ENCODE data around the gene SLC35B2. TPM values are rescaled to one million over a fixed set of nuclear protein-coding genes. Genes with fewer than 3 reads are reported as not detected.

The SLC35B2 gene
- total RNA-seq, 1 experiment from 2014 or later, result 28.9 TPM

- peak; percentile 56 for ATAC-seq
- DNase-seq (ENCODE audit: low spot score), result peak; percentile 77
- peaks cover 17% of the 10 kb centered on the region for H3K36me3 Mint-ChIP-seq
- POLR2A ChIA-PET, result interaction anchor here (0.6 to 1.8 kb wide), 6 partner anchors 9 to 468 kb away, joined by 3 to 21 read pairs (median 4); partner anchors contain the start of genes AARS2, HSP90AB1, SLC29A1 and VEGFA
- H3K4me3 Mint-ChIP-seq, result peak overlapping the region; percentile 78
- peak overlapping the region; percentile 74; the same call in 1 of the 2 replicates for H3K27ac Mint-ChIP-seq
- peaks cover 30% of the 10 kb centered on the region for H3K27me3 Mint-ChIP-seq (ENCODE audit: low read depth)
- H3K9me3 Mint-ChIP-seq, result no peaks in the 10 kb centered on the region
- CTCF ChIA-PET, result interaction anchor here (0.6 to 6.3 kb wide), 18 partner anchors 8 to 1489 kb away, joined by 3 to 174 read pairs (median 4); partner anchors contain the start of genes HSP90AB1, MYMX and SLC29A1
- peaks cover 44% of the 10 kb centered on the region for H3K4me1 Mint-ChIP-seq
- TF ChIP-seq PRDM15 (CRISPR knock-in tag; IDR thresholded peaks at IDR 0.05), result 0 out of 2 replicates have a peak, but pooled peaks have one; percentile 29
- peak; percentile 40; the same call in 1 of the 2 replicates for TF ChIP-seq SP1 (CRISPR knock-in tag; conservative IDR thresholded peaks at IDR 0.05)
- no peak for TF ChIP-seq ZNF317 (CRISPR knock-in tag; IDR thresholded peaks at IDR 0.05; ENCODE audit: borderline replicate concordance, low read depth)
- TF ChIP-seq IRF1 (CRISPR knock-in tag; IDR thresholded peaks at IDR 0.05), result peak; percentile 67; the same call in 1 of the 2 replicates
- TF ChIP-seq, protein P1, sequence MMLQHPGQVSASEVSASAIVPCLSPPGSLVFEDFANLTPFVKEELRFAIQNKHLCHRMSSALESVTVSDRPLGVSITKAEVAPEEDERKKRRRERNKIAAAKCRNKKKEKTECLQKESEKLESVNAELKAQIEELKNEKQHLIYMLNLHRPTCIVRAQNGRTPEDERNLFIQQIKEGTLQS (CRISPR knock-in tag; conservative IDR thresholded peaks at IDR 0.05), result no peak; the same call in 1 of the 2 replicates
- no peak for TF ChIP-seq ZNF423 (CRISPR knock-in tag; IDR thresholded peaks at IDR 0.05)
- TF ChIP-seq ERG (CRISPR knock-in tag; IDR thresholded peaks at IDR 0.05), result 0 out of 2 replicates have a peak, but pooled peaks have one; percentile 32
- TF ChIP-seq CTCF (IDR thresholded peaks at IDR 0.05), result peak; percentile 90
- TF ChIP-seq, protein P2, sequence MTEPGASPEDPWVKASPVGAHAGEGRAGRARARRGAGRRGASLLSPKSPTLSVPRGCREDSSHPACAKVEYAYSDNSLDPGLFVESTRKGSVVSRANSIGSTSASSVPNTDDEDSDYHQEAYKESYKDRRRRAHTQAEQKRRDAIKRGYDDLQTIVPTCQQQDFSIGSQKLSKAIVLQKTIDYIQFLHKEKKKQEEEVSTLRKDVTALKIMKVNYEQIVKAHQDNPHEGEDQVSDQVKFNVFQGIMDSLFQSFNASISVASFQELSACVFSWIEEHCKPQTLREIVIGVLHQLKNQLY (CRISPR knock-in tag; IDR thresholded peaks at IDR 0.05), result no peak
- peak; percentile 97 for TF ChIP-seq HMGXB4 (CRISPR knock-in tag; IDR thresholded peaks at IDR 0.05)
- TF ChIP-seq RORB (CRISPR knock-in tag; IDR thresholded peaks at IDR 0.05), result no peak
- TF ChIP-seq FOXP1 (CRISPR knock-in tag; IDR thresholded peaks at IDR 0.05; ENCODE audit: borderline replicate concordance), result no peak
- no peak for TF ChIP-seq NR3C1 (CRISPR knock-in tag; conservative IDR thresholded peaks at IDR 0.05; ENCODE audit: low read depth)
- no peak for TF ChIP-seq SMAD3 (CRISPR knock-in tag; IDR thresholded peaks at IDR 0.05; ENCODE audit: borderline replicate concordance)
- TF ChIP-seq EMX1 (CRISPR knock-in tag; IDR thresholded peaks at IDR 0.05), result peak; percentile 79
- TF ChIP-seq, protein P3, sequence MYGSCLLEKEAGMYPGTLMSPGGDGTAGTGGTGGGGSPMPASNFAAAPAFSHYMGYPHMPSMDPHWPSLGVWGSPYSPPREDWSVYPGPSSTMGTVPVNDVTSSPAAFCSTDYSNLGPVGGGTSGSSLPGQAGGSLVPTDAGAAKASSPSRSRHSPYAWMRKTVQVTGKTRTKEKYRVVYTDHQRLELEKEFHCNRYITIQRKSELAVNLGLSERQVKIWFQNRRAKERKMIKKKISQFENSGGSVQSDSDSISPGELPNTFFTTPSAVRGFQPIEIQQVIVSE (CRISPR knock-in tag; IDR thresholded peaks at IDR 0.05; ENCODE audit: borderline replicate concordance), result no peak
- TF ChIP-seq ARID4B (CRISPR knock-in tag; IDR thresholded peaks at IDR 0.05; ENCODE audit: borderline replicate concordance), result no peak
- no peak for TF ChIP-seq ZSCAN18 (CRISPR knock-in tag; IDR thresholded peaks at IDR 0.05)
Measured at GRCh38 chr6:44237813-44238433, 19.4 kb downstream of the SLC35B2 start.
